Activated naive CD4-positive, alpha-beta T cell treated with anti-CD3 and anti-CD28 coated beads, Interleukin-2, amount 50 U/mL, for 24 hours (primary cell): ENCODE data around the gene FLT1.

Source experiments
- H3K27ac Mint-ChIP-seq: one replicate; pipeline ENCODE4 v1.8.0; 2021; ENCODE audit warnings: mild to moderate bottlenecking, mixed read lengths
- H3K27me3 Mint-ChIP-seq: one replicate; pipeline ENCODE4 v1.8.0; 2021; ENCODE audit warnings: mixed read lengths
- H3K36me3 Mint-ChIP-seq: one replicate; pipeline ENCODE4 v1.8.0; 2021; ENCODE audit warnings: mixed read lengths
- H3K4me1 Mint-ChIP-seq: one replicate; pipeline ENCODE4 v1.8.0; 2021; ENCODE audit warnings: mixed read lengths
- H3K4me3 Mint-ChIP-seq: one replicate; pipeline ENCODE4 v1.8.0; 2021; ENCODE audit warnings: mild to moderate bottlenecking, mixed read lengths
- H3K9me3 Mint-ChIP-seq: one replicate; pipeline ENCODE4 v1.8.0; 2021; ENCODE audit warnings: mixed read lengths

Gene FLT1

GRCh38 chr13:28349907-28350654 is 144.8 kb downstream of the FLT1 start:
- Mint-ChIP-seq H3K36me3 (no peaks in the 10 kb centered on the region), H3K27ac (no peak overlapping the region), H3K4me1 (peaks cover 23% of the 10 kb centered on the region), H3K27me3 (peaks cover 1% of the 10 kb centered on the region), H3K4me3 (no peak overlapping the region), H3K9me3 (no peaks in the 10 kb centered on the region)

- Mint-ChIP-seq H3K27me3 (peaks cover 1% of the 10 kb centered on the region), H3K9me3 (no peaks in the 10 kb centered on the region), H3K4me1 (peaks cover 18% of the 10 kb centered on the region), H3K27ac (no peak overlapping the region), H3K36me3 (no peaks in the 10 kb centered on the region), H3K4me3 (no peak overlapping the region)
Measured at GRCh38 chr13:28349371-28349770, 145.6 kb downstream of the FLT1 start.

- peaks cover 1% of the 10 kb centered on the region for H3K27me3 Mint-ChIP-seq
- H3K36me3 Mint-ChIP-seq, result no peaks in the 10 kb centered on the region
- H3K4me1 Mint-ChIP-seq, result peaks cover 10% of the 10 kb centered on the region
- H3K27ac Mint-ChIP-seq, result no peak overlapping the region
- no peak overlapping the region for H3K4me3 Mint-ChIP-seq
- no peaks in the 10 kb centered on the region for H3K9me3 Mint-ChIP-seq
Measured at GRCh38 chr13:28347456-28348371, 147.2 kb downstream of the FLT1 start.

- Mint-ChIP-seq H3K4me3 (no peak overlapping the region), H3K9me3 (no peaks in the 10 kb centered on the region), H3K27me3 (peaks cover 1% of the 10 kb centered on the region), H3K4me1 (peaks cover 15% of the 10 kb centered on the region), H3K36me3 (no peaks in the 10 kb centered on the region), H3K27ac (no peak overlapping the region)
Measured at GRCh38 chr13:28346154-28346553, 148.8 kb downstream of the FLT1 start.

- peaks cover 19% of the 10 kb centered on the region for H3K4me1 Mint-ChIP-seq
- H3K9me3 Mint-ChIP-seq, result no peaks in the 10 kb centered on the region
- no peaks in the 10 kb centered on the region for H3K27me3 Mint-ChIP-seq
- H3K4me3 Mint-ChIP-seq, result no peak overlapping the region
- H3K27ac Mint-ChIP-seq, result no peak overlapping the region
- H3K36me3 Mint-ChIP-seq, result no peaks in the 10 kb centered on the region
Measured at GRCh38 chr13:28344163-28344562, 150.8 kb downstream of the FLT1 start.

- peaks cover 8% of the 10 kb centered on the region for H3K4me1 Mint-ChIP-seq
- no peaks in the 10 kb centered on the region for H3K36me3 Mint-ChIP-seq
- no peaks in the 10 kb centered on the region for H3K27me3 Mint-ChIP-seq
- H3K27ac Mint-ChIP-seq, result no peak overlapping the region
- no peak overlapping the region for H3K4me3 Mint-ChIP-seq
- H3K9me3 Mint-ChIP-seq, result no peaks in the 10 kb centered on the region
Measured at GRCh38 chr13:28342251-28342650, 152.7 kb downstream of the FLT1 start.

- Mint-ChIP-seq H3K27ac (no peak overlapping the region), H3K4me3 (no peak overlapping the region), H3K4me1 (peaks cover 8% of the 10 kb centered on the region), H3K9me3 (no peaks in the 10 kb centered on the region), H3K36me3 (no peaks in the 10 kb centered on the region), H3K27me3 (no peaks in the 10 kb centered on the region)
Measured at GRCh38 chr13:28340272-28340793, 154.6 kb downstream of the FLT1 start.

- H3K4me1 Mint-ChIP-seq, result peaks cover 8% of the 10 kb centered on the region
- no peaks in the 10 kb centered on the region for H3K9me3 Mint-ChIP-seq
- H3K27ac Mint-ChIP-seq, result no peak overlapping the region
- H3K4me3 Mint-ChIP-seq, result no peak overlapping the region
- H3K27me3 Mint-ChIP-seq, result no peaks in the 10 kb centered on the region
- H3K36me3 Mint-ChIP-seq, result no peaks in the 10 kb centered on the region
Measured at GRCh38 chr13:28339419-28339818, 155.5 kb downstream of the FLT1 start.

- H3K36me3 Mint-ChIP-seq, result no peaks in the 10 kb centered on the region
- no peaks in the 10 kb centered on the region for H3K27me3 Mint-ChIP-seq
- no peaks in the 10 kb centered on the region for H3K9me3 Mint-ChIP-seq
- no peak overlapping the region for H3K4me3 Mint-ChIP-seq
- no peak overlapping the region for H3K27ac Mint-ChIP-seq
- peaks cover 8% of the 10 kb centered on the region for H3K4me1 Mint-ChIP-seq
Measured at GRCh38 chr13:28338742-28339141, 156.2 kb downstream of the FLT1 start.

- Mint-ChIP-seq H3K4me3 (no peak overlapping the region), H3K27me3 (no peaks in the 10 kb centered on the region), H3K9me3 (no peaks in the 10 kb centered on the region)
Measured at GRCh38 chr13:28338006-28338574, 156.8 kb downstream of the FLT1 start.

GRCh38 chr13:28337166-28338005 is 157.5 kb downstream of the FLT1 start:
- Mint-ChIP-seq H3K4me3 (no peak overlapping the region), H3K27me3 (no peaks in the 10 kb centered on the region), H3K9me3 (no peaks in the 10 kb centered on the region), H3K27ac (no peak overlapping the region), H3K36me3 (no peaks in the 10 kb centered on the region), H3K4me1 (peaks cover 7% of the 10 kb centered on the region)

More at GRCh38 chr13:28338006-28338574, 156.8 kb downstream of the FLT1 start:
- no peak overlapping the region for H3K27ac Mint-ChIP-seq
- H3K36me3 Mint-ChIP-seq, result no peaks in the 10 kb centered on the region
- H3K4me1 Mint-ChIP-seq, result peaks cover 8% of the 10 kb centered on the region

GRCh38 chr13:28336193-28336657 is 158.7 kb downstream of the FLT1 start:
- no peaks in the 10 kb centered on the region for H3K36me3 Mint-ChIP-seq
- H3K4me3 Mint-ChIP-seq, result no peak overlapping the region
- H3K27me3 Mint-ChIP-seq, result no peaks in the 10 kb centered on the region
- no peak overlapping the region for H3K27ac Mint-ChIP-seq
- H3K4me1 Mint-ChIP-seq, result peaks cover 3% of the 10 kb centered on the region
- H3K9me3 Mint-ChIP-seq, result no peaks in the 10 kb centered on the region

- Mint-ChIP-seq H3K36me3 (no peaks in the 10 kb centered on the region), H3K9me3 (no peaks in the 10 kb centered on the region), H3K4me3 (no peak overlapping the region), H3K4me1 (no peaks in the 10 kb centered on the region), H3K27ac (no peak overlapping the region), H3K27me3 (no peaks in the 10 kb centered on the region)
Measured at GRCh38 chr13:28333204-28333881, 161.6 kb downstream of the FLT1 start.

- Mint-ChIP-seq H3K27ac (no peak overlapping the region), H3K27me3 (no peaks in the 10 kb centered on the region), H3K4me1 (no peaks in the 10 kb centered on the region), H3K9me3 (no peaks in the 10 kb centered on the region), H3K4me3 (no peak overlapping the region), H3K36me3 (no peaks in the 10 kb centered on the region)
Measured at GRCh38 chr13:28329395-28330158, 165.4 kb downstream of the FLT1 start.
